Osteocyte (in vitro differentiated cells): ENCODE measurements around the gene NME9. TPM values are rescaled to one million over a fixed set of nuclear protein-coding genes. Genes with fewer than 3 reads are reported as not detected.

Experiments
- DNase-seq: peaks from one replicate; pipeline ENCODE4 v3.0.0; 2021; ENCODE audit warnings: mixed read lengths; ENCODE audit not compliant: unreplicated experiment; ENCODE audit errors: extremely low spot score
- H3K27ac Mint-ChIP-seq: one replicate; pipeline ENCODE4 v1.8.0; 2021; ENCODE audit warnings: mild to moderate bottlenecking, mixed read lengths; ENCODE audit not compliant: unreplicated experiment
- H3K27me3 Mint-ChIP-seq: one replicate; pipeline ENCODE4 v1.8.0; 2021; ENCODE audit warnings: mixed read lengths; ENCODE audit not compliant: unreplicated experiment
- H3K36me3 Mint-ChIP-seq: one replicate; pipeline ENCODE4 v1.8.0; 2021; ENCODE audit warnings: mixed read lengths; ENCODE audit not compliant: unreplicated experiment
- H3K4me1 Mint-ChIP-seq: one replicate; pipeline ENCODE4 v1.8.0; 2021; ENCODE audit warnings: mixed read lengths; ENCODE audit not compliant: unreplicated experiment
- H3K4me3 Mint-ChIP-seq: one replicate; pipeline ENCODE4 v1.8.0; 2021; ENCODE audit warnings: mild to moderate bottlenecking, moderate library complexity, mixed read lengths; ENCODE audit not compliant: unreplicated experiment
- H3K9me3 Mint-ChIP-seq: one replicate; pipeline ENCODE4 v1.8.0; 2021; ENCODE audit warnings: mixed read lengths; ENCODE audit not compliant: unreplicated experiment
- CTCF ChIP-seq: fragments of 200-600 bp; sonication (generic); IDR thresholded peaks from 2 replicates; pipeline ENCODE4 v1.5.0; 2021; ENCODE audit warnings: antibody characterized with exemption, mild to moderate bottlenecking, moderate library complexity
- total RNA-seq: library from RNA; stranded (reverse); gene quantifications from 2 replicates; pipeline ENCODE4 v1.2.1, GENCODE V29; 2021

Gene NME9
- total RNA-seq, 1 donor from 2014 or later, result not detected

DNA sequence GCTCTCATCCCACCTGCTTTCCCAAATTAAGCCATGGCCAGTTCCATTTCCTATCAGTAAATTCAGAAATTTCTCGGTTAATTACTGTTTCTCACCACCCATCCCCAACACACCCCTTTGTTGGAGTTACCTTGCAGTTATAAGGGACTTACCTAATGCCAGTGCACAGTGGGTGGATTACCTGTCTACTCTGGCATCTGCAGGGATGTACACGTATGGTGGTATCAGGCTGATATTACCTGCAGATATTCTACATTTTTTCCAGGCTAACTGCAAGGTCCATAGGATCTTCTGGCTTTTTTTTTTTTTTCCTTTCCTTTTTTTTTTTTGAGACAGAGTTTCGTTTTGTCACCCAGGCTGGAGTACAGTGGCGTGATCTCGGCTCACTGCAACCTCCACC is 10.9 kb upstream of the NME9 start:
- Mint-ChIP-seq H3K36me3 (no peaks in the 10 kb centered on the region), H3K9me3 (no peaks in the 10 kb centered on the region), H3K4me3 (no peak overlapping the region), H3K4me1 (no peaks in the 10 kb centered on the region), H3K27me3 (peaks cover 27% of the 10 kb centered on the region), H3K27ac (no peak overlapping the region)
- DNase-seq, result no peak
- no peak for TF ChIP-seq CTCF

GRCh38 chr3:138338811-138339210 is 9.2 kb upstream of the NME9 start:
- Mint-ChIP-seq H3K4me3 (no peak overlapping the region), H3K36me3 (no peaks in the 10 kb centered on the region), H3K27me3 (peaks cover 44% of the 10 kb centered on the region), H3K27ac (no peak overlapping the region), H3K4me1 (no peaks in the 10 kb centered on the region), H3K9me3 (no peaks in the 10 kb centered on the region)
- DNase-seq, result no peak
- no peak for TF ChIP-seq CTCF

GRCh38 chr3:138338244-138338643 is 8.6 kb upstream of the NME9 start:
- Mint-ChIP-seq H3K9me3 (no peaks in the 10 kb centered on the region), H3K27ac (no peak overlapping the region), H3K4me1 (no peaks in the 10 kb centered on the region), H3K27me3 (peaks cover 48% of the 10 kb centered on the region), H3K4me3 (no peak overlapping the region), H3K36me3 (no peaks in the 10 kb centered on the region)
- no peak for TF ChIP-seq CTCF
- DNase-seq, result no peak

- Mint-ChIP-seq H3K9me3 (no peaks in the 10 kb centered on the region), H3K36me3 (no peaks in the 10 kb centered on the region), H3K4me3 (no peak overlapping the region), H3K27ac (no peak overlapping the region), H3K4me1 (no peaks in the 10 kb centered on the region), H3K27me3 (peaks cover 51% of the 10 kb centered on the region)
- TF ChIP-seq CTCF, result no peak
- DNase-seq, result no peak
Observed at GRCh38 chr3:138336454-138336999, 6.9 kb upstream of the NME9 start.

DNA sequence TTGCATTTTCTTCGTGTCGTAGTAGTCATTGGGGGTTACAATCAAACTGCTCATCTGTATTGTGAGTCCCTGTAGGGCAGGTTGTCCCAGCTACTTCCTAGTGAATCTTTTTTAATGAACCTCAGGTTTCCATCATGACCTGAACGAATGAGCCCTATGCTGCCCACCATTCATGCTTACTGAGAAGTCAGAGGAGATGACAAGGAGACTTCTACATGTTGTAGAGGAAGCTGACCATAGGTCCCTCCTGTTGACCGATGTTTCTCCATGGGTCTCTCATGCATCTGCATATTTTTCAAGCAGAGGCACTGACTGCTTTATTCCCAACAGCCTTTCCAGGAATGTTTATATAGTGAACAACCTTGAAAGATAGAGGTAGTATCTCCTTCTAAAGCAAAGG is 5.0 kb upstream of the NME9 start:
- Mint-ChIP-seq H3K27me3 (peaks cover 47% of the 10 kb centered on the region), H3K4me1 (peaks cover 3% of the 10 kb centered on the region), H3K9me3 (no peaks in the 10 kb centered on the region), H3K27ac (no peak overlapping the region), H3K4me3 (no peak overlapping the region), H3K36me3 (no peaks in the 10 kb centered on the region)
- DNase-seq, result no peak
- no peak for TF ChIP-seq CTCF
